NAMALWA (cell line): Measurements from ENCODE around the gene DLG5.
"Not testable (repeated sequence)": the region's sequence is repeated elsewhere in the genome, so short reads cannot be mapped to it uniquely, and the experiment has no call there.

Experiments
- DNase-seq: peaks from one replicate; pipeline ENCODE4 v3.0.0-alpha.2; 2015; ENCODE audit warnings: low spot score

DLG5 gene

GRCh38 chr10:77768039-77768438, 158.5 kb downstream of the DLG5 start:
- DNase-seq: no peak

DNA sequence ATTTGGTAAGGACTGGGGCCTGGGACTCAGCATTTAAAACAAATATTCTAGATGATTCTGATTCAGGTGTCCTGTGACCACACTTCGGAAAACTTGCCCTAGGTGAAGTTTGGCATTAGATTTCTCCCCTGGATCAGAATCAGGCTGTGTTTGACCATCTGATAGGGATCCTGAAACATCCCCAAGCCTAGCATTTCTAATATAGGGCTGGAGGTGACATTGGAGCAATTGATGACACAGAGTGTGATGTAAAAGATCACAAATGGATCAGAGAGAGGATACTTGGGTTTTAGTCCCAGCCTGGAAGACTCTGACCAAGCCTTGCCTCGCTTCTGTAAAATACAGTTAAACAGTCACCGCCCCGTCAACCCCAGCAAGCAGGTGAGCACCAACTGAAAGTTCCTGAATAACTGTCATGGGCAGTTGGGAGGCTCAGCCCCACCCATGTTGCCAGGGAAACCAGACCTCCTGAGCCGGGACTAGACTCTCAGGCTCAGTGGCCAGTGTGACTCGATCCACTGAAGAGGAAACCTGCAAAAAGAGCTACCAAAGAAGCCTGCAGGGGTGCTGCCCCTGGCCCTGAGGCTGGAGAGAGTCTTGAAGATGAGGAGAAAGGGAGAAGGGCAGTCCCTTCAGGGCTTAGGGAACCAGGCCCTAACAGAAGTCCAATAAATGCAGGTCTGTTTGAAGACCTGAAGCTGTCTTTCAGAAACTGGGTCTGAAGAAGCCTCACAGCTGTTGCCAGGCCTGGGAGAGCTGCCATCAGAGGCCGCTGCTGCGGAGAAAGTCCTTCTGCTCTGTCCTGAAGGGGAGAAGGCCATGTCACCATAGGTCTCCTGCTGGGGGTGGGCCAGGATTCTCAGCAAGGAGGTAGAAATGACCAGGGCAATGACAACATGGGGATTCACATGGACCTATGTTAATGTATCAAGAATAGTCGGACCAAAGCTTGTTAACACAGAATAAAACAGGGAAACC, 162.8 kb downstream of the DLG5 start:
- no peak for DNase-seq

DNA sequence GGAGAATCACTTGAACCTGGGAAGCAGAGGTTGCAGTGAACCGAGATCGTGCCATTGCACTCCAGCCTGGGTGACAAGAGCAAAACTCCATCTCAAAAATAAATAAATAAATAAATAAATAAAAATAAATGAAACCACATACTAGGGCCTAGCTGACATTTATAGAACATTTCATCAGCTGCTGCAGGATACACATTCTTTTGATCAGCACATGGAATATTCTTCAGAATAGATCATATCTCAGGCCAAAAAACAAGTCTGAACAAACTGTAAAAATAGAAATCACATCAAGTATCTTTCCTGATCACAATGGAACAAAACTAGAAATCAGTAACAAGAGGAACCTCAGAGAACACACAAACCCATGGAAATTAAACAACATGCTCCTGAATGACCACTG, 168.1 kb downstream of the DLG5 start:
- DNase-seq: not testable (repeated sequence)

DNA sequence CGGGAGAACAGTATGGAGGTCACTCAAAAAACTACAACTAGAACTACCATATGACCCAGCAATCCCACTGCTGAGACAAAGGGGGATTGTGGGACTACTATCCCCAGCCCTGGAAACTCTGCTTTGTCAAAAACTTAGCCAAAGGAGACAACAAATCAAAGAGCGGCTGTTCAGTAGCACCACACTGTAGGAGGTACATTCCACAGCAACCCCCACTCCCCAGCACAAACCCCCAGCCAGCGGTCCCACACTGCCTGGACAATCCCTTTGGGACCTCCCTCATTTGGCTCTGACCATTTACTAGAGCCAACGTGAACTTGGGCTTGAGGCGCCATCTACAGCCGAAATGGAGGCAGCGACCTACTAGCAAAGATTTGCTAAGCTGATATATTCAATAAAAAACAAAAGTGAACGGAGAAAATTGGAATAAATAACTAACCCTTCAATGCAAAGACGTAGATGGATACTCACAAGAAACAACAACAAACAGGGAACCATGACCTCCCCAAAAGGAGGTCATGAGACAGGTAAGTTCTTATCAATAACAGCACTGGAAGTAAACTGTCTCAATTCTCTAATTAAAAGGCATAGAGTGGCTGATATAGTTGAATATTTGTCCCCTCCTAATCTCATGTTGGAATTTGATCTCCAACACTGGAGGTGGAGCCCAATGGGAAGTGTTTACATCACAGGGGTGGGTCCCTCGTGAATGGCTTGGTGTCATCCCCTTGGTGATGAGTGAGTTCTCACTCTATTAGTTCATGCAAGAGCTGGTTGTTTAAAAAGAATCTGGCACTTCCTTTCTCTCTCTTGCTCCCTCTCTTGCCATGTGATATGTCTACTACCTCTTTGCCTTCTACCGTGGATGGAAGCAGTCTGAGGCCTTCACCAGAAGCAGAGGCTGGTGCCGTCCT, 170.0 kb downstream of the DLG5 start:
- peak; percentile 47 for DNase-seq

- DNase-seq: no peak
Measured at GRCh38 chr10:77746047-77746707, 180.4 kb downstream of the DLG5 start.

DNA sequence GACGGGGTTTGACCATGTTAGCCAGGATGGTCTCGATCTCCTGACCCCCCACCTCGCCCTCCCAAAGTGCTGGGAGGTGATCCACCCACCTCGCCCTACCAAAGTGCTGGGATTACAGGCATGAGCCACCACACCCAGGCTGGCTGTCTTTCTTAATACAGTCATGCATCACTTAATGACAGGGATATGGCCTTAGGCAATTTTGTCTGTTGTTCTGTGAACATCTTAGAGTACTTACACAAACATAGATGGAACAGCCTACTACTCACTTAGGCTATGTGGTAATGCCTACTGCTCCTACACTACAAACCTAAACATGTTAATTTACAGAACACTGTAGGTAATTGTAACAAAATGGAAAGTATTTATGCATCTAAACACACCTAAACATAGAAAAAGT, 182.3 kb downstream of the DLG5 start:
- DNase-seq: no peak

DNA sequence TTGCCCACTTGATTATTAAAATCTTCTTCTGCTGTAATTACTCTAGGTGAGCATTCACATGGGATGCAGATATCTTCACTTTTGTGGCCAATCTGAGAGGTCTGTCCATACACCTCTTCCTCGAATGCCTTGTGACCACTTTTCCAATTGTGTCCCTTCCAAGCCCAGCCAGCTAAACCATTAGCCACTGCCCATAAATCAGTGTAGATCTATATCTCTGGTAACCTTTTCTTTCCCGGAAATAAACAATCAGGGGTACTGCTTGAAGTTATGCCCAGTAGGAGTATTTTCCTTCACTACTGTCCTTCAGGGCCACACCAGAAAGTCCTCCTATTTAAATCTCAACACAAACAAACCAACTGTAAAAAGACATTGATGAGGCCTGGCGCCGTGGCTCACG, 184.4 kb downstream of the DLG5 start:
- no peak for DNase-seq

DNA sequence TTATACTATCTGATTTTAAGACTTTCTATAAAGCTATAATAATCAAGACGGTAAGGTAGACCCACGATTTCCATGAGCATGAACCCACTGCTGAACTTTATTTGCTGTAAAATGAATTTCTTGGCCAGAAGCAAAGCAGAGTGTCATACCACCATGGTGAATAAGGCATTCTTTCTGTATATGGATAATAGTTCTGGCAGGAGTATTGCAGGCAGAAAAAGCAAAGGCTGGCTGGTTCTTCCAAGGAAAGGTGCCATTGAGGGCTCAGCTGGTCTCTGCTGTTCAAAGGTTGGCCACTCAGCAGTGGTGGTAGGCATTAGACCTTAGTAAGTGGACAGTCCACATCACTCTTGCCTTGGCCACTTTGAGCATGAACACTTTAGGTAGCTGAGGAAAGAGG, 184.8 kb downstream of the DLG5 start:
- no peak for DNase-seq
